ENCODE measurements around the gene SIRT4. TPM values are rescaled to one million over a fixed set of nuclear protein-coding genes. Genes with fewer than 3 reads are reported as not detected.

The SIRT4 gene
- polyA plus RNA-seq, 1 of the 3 experiments (the other 2 are of a cell fraction) = 1.1 TPM

- H4K20me1 ChIP-seq (ENCODE audit: insufficient read depth) = no peaks in the 10 kb centered on the region
- no peak overlapping the region for H3K4me3 ChIP-seq (ENCODE audit: low read depth in 2 of 2, low read length in 1 of 2)
- 89% methylated on average over 6 of the region's 6 CpGs for WGBS (ENCODE audit: low lambda C conversion rate)
- no peaks in the 10 kb centered on the region for H3K4me1 ChIP-seq (ENCODE audit: control insufficient read depth in 1 of 2, insufficient read depth in 2 of 2, low read depth in 1 of 2, low read length in 1 of 2)
- no peak overlapping the region for H3K27ac ChIP-seq (ENCODE audit: low read depth in 2 of 2, low read length in 1 of 2)
- TF ChIP-seq TAF1 (IDR thresholded peaks at IDR 0.05; ENCODE audit: borderline replicate concordance, low read depth, low read length) (no peak), PBX3 (IDR thresholded peaks at IDR 0.05) (no peak), CHD2 (IDR thresholded peaks at IDR 0.05; ENCODE audit: low read length, partially characterized antibody) (no peak), YY1 (IDR thresholded peaks at IDR 0.05; ENCODE audit: low read depth) (no peak), POLR2AphosphoS5 (IDR thresholded peaks at IDR 0.05; ENCODE audit: low read depth, low read length) (no peak), GABPA (IDR thresholded peaks at IDR 0.05; ENCODE audit: low read depth) (no peak), SIN3A (IDR thresholded peaks at IDR 0.05; ENCODE audit: borderline replicate concordance, low read depth, low read length) (no peak)
- TF ChIP-seq, protein P1, sequence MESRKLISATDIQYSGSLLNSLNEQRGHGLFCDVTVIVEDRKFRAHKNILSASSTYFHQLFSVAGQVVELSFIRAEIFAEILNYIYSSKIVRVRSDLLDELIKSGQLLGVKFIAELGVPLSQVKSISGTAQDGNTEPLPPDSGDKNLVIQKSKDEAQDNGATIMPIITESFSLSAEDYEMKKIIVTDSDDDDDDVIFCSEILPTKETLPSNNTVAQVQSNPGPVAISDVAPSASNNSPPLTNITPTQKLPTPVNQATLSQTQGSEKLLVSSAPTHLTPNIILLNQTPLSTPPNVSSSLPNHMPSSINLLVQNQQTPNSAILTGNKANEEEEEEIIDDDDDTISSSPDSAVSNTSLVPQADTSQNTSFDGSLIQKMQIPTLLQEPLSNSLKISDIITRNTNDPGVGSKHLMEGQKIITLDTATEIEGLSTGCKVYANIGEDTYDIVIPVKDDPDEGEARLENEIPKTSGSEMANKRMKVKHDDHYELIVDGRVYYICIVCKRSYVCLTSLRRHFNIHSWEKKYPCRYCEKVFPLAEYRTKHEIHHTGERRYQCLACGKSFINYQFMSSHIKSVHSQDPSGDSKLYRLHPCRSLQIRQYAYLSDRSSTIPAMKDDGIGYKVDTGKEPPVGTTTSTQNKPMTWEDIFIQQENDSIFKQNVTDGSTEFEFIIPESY (IDR thresholded peaks at IDR 0.05; ENCODE audit: borderline replicate concordance, low read depth) = no peak
- H3K4me2 ChIP-seq = no peak overlapping the region
- H3K27me3 ChIP-seq (ENCODE audit: insufficient read depth) = no peaks in the 10 kb centered on the region
- no peaks in the 10 kb centered on the region for H3K9me2 ChIP-seq
- ChIA-PET POLR2A (no interaction called here), CTCF (interaction anchor here (1.6 to 3.3 kb wide), 2 partner anchors 9 to 49 kb away, joined by 3 to 14 read pairs; no protein-coding TSS in a partner anchor)
- DNase-seq = no peak
- no peaks in the 10 kb centered on the region for H3K36me3 ChIP-seq (replicated peaks in 1 of 2; ENCODE audit: control insufficient read depth in 1 of 2, insufficient read depth in 2 of 2, low read length in 1 of 2)
- no peaks in the 10 kb centered on the region for H3K9me3 ChIP-seq
- H3K9ac ChIP-seq = no peak overlapping the region
- H2AFZ ChIP-seq (ENCODE audit: low read depth) = no peak overlapping the region
- no peaks in the 10 kb centered on the region for H3F3A ChIP-seq (replicated peaks; ENCODE audit: insufficient read depth)
- H3K79me2 ChIP-seq (ENCODE audit: insufficient read depth) = no peaks in the 10 kb centered on the region
Observed at GRCh38 chr12:120276734-120277133, 25.4 kb upstream of the SIRT4 start.

- H3K79me2 ChIP-seq (ENCODE audit: insufficient read depth) = no peaks in the 10 kb centered on the region
- TF ChIP-seq RXRA (IDR thresholded peaks at IDR 0.05; ENCODE audit: borderline replicate concordance, low read depth) (no peak), EP300 (IDR thresholded peaks at IDR 0.05; ENCODE audit: borderline replicate concordance in 1 of 2, low read depth in 1 of 2, low read length in 1 of 2) (no peak)
- H3K4me3 ChIP-seq (ENCODE audit: low read depth in 2 of 2, low read length in 1 of 2) = no peak overlapping the region
- H3F3A ChIP-seq (replicated peaks; ENCODE audit: insufficient read depth) = no peaks in the 10 kb centered on the region
- H3K9me3 ChIP-seq = no peaks in the 10 kb centered on the region
- no peaks in the 10 kb centered on the region for H4K20me1 ChIP-seq (ENCODE audit: insufficient read depth)
- ChIA-PET CTCF (interaction anchor here (1.8 kb wide), 1 partner anchor 50 kb away, joined by 7 read pairs; no protein-coding TSS in a partner anchor), POLR2A (interaction anchor here (2.1 kb wide), 1 partner anchor 13 kb away, joined by 12 read pairs; the partner anchor contains the start of gene RNU4-2)
- DNase-seq = no peak
- H3K4me2 ChIP-seq = no peak overlapping the region
- H3K9ac ChIP-seq = no peak overlapping the region
- no peaks in the 10 kb centered on the region for H3K9me2 ChIP-seq
- no peaks in the 10 kb centered on the region for H3K4me1 ChIP-seq (ENCODE audit: control insufficient read depth in 1 of 2, insufficient read depth in 2 of 2, low read depth in 1 of 2, low read length in 1 of 2)
- no peak overlapping the region for H2AFZ ChIP-seq (ENCODE audit: low read depth)
- H3K36me3 ChIP-seq (replicated peaks in 1 of 2; ENCODE audit: control insufficient read depth in 1 of 2, insufficient read depth in 2 of 2, low read length in 1 of 2) = no peaks in the 10 kb centered on the region
- no peak overlapping the region for H3K27ac ChIP-seq (ENCODE audit: low read depth in 2 of 2, low read length in 1 of 2)
- WGBS (ENCODE audit: low lambda C conversion rate) = 91% methylated on average over 31 of the region's 57 CpGs
- H3K27me3 ChIP-seq (ENCODE audit: insufficient read depth) = no peaks in the 10 kb centered on the region
Observed at GRCh38 chr12:120278137-120279069, 23.7 kb upstream of the SIRT4 start.

All from SK-N-SH (cell line).